Amygdala (tissue), 56 donors: Measurements from ENCODE around the gene PRKAG2.

Experiments
- DNase-seq, 56 donors: peaks; one replicate each; lab custom pipeline; 2025; lab: John Stamatoyannopoulos, UW

Gene PRKAG2

GRCh38 chr7:151692721-151693120, 184.2 kb downstream of the PRKAG2 start:
- no peak for DNase-seq

GRCh38 chr7:151691449-151691848, 185.5 kb downstream of the PRKAG2 start:
- DNase-seq: no peak

- no peak for DNase-seq
Observed at GRCh38 chr7:151690606-151691005, 186.3 kb downstream of the PRKAG2 start.

GRCh38 chr7:151689196-151689971, 187.5 kb downstream of the PRKAG2 start:
- DNase-seq: peak in 37 of 56 donors; percentile 13 to 77 (median 35)

DNA sequence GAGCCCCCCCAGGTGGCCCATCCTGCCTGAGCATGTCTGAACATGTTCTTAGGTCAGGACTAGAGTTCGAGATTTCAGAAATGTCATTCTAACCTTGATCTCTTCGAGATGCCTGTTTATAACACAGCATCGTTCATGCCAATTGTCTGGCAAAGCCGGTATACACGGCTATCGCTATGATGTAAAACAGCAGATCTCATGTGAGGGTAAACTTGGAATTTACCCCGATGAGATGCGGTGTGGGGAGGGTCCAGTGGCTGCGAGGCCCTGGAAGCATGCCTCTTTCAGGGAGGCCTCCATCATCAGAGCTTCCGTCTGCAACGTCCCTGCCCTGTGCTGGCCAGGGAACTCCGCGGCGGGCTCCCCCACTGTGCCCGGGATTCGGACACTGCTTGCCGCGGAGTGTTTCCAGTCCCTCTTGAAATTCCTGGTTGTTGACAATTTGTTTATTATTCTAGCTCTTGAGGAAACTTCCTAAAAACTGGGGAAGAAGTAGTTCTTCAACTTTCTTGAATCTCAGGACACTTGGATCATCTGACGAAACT, 188.6 kb downstream of the PRKAG2 start:
- DNase-seq: no peak

DNA sequence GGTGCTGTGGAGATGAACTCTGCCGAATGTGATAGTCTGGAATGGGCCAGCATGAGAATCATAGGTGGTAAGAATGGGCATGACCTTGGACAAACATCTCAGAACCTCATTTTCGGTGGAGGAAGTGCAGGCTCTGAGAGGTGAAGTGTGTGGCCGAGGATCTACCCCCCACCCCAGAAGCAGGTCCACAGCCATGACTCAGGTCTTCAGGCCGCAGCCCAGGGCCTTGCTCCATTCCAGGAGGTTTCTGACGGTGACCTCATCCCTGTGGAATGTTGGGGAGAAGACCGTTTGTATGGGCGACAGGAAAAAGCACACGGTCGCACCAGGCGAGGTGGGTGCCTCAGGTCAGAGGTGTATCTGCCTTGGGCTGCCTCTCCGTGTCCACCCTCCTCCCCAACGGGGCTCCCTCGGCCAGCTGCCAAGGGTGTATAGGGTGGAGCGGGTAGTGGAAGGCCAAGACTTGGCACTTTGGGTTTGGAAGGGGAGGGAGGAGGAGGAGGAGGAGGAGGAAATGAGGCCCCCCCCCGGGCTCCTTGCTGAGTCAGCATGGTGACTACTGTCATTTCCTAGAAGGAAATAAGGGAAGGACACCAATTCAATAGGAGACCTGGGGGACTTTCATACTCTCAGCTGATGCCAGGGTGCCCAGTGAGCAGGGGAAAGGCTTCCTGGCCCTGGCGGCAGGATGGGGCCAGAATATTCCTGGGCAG, 189.2 kb downstream of the PRKAG2 start:
- no peak for DNase-seq

- no peak for DNase-seq
Observed at GRCh38 chr7:151686826-151687225, 190.1 kb downstream of the PRKAG2 start.

GRCh38 chr7:151686016-151686766, 190.7 kb downstream of the PRKAG2 start:
- DNase-seq: no peak

DNA sequence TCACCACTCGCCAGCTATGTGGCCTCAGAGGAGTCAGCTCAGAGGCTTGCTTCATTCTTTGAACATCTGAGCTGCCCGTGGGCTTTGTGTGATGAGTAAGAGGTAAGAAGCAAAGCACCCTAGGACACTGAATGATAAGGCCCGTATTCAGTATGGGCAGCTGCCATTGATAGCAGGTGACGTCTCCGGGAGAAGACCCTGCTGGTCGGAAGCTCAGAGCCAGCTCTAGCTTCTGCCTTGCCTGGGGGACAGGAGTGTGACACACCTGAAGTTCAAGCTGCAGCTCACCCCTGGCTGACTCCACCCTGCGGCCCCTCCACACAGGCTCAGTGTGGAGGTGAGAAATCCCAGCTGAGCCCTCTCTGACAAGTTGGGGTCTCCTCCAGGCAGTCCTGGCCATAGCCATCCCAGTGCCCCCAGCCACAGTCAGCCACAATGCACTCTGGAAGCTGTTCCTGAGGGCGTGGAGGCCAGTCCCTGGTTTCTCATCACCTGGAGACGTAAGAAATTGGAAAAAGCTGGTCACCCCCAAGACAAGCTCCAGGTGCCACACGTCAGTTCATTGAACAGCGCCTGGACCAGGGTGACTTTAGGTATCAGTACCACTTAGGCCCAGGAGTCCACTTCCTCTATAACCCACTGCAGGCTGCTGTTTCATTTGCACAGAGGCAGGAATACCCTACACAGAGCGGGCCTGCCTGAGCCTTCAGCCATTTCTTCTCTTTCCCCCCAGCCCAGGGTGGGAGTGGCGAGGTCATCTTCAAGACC, 192.3 kb downstream of the PRKAG2 start:
- no peak for DNase-seq

DNA sequence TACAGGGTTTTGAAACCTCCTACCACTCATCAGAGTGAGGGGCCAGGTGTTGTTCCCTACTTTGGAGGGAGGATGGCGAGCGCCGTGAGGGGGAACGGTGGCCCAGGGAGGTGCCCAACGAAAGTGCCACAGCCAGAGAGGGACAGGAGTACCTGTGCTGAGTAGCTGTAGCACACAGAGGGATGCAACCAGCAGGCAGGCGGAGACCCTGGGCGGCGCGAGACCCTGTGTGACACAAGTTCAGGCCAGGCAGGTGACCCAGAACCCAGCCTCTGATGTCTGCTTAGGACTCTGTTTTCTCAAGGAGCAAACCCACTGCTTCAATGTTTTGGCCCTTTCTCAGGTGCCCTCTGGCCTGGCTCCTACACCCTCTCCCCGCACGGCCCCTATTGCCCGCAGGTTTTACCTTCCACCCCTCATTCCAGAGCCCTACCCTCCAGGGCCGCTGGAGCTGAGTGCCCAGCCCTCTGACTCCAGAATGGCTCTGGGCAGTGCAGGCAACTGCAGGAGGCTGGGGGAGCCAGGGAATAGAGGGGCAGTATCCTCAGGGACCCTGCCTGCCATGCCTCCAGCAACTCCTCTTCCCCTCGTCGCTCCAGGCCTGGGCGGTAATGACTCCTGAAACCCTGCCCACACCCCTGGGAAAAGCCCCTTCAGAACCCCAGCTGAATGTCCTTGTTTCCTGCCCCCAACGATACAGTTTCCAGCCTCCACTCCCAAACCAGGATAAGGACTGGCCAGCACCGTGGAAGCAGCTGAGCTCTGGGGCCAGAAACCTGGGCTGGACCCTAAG, 193.1 kb downstream of the PRKAG2 start:
- no peak for DNase-seq

GRCh38 chr7:151682831-151683614, 193.9 kb downstream of the PRKAG2 start:
- peak in 37 of 56 donors; percentile 11 to 75 (median 46) for DNase-seq

DNA sequence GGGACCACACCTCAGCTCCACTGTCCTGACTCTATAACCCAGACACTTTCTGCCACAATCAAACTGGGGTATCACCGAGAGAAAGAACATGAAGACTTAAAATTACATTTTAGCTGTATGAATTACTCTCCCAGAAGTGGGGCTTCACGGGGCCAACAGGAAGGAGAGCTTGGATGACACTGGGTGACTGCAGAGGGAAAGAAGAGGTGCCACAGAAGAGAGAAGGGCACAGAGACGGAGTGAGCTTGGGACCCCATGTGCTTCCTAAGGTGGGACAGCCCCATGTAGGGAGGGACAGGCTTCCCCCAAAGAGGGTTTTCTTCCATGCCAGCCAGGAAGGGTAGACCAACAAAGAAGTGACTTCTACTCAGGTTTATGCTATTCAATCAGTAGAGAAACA, 195.2 kb downstream of the PRKAG2 start:
- DNase-seq: no peak

- no peak for DNase-seq
Observed at GRCh38 chr7:151680810-151681209, 196.1 kb downstream of the PRKAG2 start.

- DNase-seq: no peak
Observed at GRCh38 chr7:151679881-151680612, 196.9 kb downstream of the PRKAG2 start.

- peak in 2 of 56 donors; percentile 13 to 22 for DNase-seq
Observed at GRCh38 chr7:151679071-151679708, 197.7 kb downstream of the PRKAG2 start.

DNA sequence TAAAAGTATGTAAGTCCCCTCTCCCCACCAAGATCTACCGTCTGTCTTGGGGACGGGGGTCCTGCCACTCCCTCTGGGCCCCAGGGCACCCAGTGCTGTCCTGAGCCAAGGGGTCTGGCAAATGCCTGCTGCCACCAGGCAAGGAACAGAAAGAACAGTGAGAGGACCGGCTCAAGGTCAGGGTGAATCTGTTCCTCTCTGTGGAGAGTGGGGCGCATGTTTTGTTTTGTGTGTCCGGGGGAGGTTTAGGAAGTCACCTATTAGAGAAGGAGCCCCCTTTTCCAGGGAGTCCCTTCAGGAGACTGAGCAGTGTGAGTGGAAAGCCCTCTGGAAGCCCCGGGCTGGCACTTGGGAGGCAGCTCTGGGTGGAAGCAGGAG, 198.7 kb downstream of the PRKAG2 start:
- no peak for DNase-seq

- DNase-seq: no peak
Observed at GRCh38 chr7:151677581-151678226, 199.2 kb downstream of the PRKAG2 start.
